Erythroblast (primary cell): ENCODE measurements around the gene AATF.

Source experiments
- DNase-seq, 2 experiments: peaks; one replicate each; lab custom pipeline; 2025; lab: John Stamatoyannopoulos, UW
- GATA1 ChIP-seq: IDR thresholded peaks from 2 replicates; pipeline ENCODE4 v1.6.1; 2011; ENCODE audit warnings: low read depth, mild to moderate bottlenecking, control low read depth, low read length, moderate library complexity
- POLR2A ChIP-seq: IDR thresholded peaks from 2 replicates; pipeline ENCODE4 v1.6.1; 2011; ENCODE audit warnings: mild to moderate bottlenecking, low read length

Gene AATF

DNA sequence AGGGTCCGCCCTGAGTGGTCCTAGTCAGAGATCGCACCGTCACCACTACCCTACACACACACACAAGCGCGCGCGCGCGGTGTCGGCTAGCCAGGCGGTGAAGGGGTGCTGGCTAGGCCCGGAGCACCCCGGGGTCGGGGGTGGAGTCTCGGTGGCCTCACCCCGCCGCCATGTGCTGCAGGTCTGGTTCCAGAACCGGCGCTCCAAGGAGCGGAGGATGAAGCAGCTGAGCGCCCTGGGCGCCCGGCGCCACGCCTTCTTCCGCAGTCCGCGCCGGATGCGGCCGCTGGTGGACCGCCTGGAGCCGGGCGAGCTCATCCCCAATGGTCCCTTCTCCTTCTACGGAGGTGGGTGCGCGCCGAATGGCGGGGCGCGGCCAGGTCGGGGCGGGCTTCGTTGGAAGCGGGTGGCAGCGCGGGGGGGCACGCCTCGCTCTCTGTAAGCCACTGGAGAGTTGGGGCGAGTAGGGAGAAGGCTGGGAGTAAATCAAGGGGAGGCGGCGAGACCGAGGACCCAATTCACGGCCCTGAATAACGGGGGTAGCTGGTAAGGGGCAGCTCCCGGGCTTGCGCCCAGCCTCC lies 6.6 kb upstream of the AATF start:
- TF ChIP-seq GATA1 (no peak), POLR2A (no peak)
- peak in 1 of 2 experiments; percentile 13 for DNase-seq

DNA sequence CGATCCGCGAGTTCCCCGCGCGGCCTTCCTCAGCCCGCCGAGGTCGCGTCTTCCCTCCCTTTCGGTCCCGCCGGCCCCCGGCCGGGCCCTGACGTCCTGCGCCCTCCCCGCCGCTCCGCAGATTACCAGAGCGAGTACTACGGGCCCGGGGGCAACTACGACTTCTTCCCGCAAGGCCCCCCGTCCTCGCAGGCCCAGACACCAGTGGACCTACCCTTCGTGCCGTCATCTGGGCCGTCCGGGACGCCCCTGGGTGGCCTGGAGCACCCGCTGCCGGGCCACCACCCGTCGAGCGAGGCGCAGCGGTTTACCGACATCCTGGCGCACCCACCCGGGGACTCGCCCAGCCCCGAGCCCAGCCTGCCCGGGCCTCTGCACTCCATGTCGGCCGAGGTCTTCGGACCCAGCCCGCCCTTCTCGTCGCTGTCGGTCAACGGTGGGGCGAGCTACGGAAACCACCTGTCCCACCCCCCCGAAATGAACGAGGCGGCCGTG lies 6.1 kb upstream of the AATF start:
- TF ChIP-seq POLR2A, result no peak
- no peak for TF ChIP-seq GATA1
- no peak for DNase-seq

GRCh38 chr17:36943250-36944191 lies 5.2 kb upstream of the AATF start:
- TF ChIP-seq GATA1 (no peak), POLR2A (no peak)
- peak in 1 of 2 experiments; percentile 26 for DNase-seq

DNA sequence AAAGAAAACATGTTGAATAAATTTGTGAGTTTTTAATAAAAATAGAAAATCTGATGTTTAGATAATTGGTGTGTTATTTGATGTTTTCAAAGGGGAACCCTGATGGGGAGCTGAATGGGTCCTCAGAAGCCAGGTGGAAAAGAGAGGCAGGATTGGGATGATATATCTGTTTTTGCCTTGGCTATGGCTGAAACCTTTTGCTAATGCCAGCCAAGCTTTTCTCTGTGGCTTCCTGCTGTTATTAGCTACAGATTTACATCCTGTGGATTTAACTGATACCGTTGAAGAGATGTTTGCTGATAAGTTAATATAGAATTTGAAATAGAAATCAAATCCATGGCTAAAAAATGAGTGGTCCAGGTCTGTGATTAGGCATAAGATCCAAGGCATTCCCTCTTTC lies 4.2 kb upstream of the AATF start:
- TF ChIP-seq POLR2A, result no peak
- TF ChIP-seq GATA1, result no peak
- DNase-seq, result no peak

DNA sequence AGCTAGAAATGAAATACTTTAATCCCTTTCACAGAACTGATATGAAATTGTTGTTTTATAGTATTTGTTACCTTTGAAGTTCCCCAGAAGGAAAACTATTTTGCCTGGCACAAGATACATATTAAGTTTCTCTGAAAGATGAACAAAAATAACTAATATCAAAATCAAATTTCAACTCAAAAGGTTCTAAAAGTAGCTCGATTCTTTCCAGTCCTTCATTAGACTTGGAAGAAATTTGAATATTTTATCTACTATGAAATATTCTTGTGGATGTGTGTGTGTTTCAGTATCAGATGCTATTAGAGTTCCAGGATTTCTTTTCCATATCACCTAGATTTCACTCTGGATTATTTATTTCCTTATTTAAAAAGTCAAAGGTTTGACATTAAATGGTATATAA lies 3.6 kb upstream of the AATF start:
- TF ChIP-seq GATA1 (no peak), POLR2A (no peak)
- DNase-seq, result no peak

- no peak for DNase-seq
- TF ChIP-seq GATA1 (no peak), POLR2A (no peak)
Measured at GRCh38 chr17:36945959-36946725, 2.6 kb upstream of the AATF start.

DNA sequence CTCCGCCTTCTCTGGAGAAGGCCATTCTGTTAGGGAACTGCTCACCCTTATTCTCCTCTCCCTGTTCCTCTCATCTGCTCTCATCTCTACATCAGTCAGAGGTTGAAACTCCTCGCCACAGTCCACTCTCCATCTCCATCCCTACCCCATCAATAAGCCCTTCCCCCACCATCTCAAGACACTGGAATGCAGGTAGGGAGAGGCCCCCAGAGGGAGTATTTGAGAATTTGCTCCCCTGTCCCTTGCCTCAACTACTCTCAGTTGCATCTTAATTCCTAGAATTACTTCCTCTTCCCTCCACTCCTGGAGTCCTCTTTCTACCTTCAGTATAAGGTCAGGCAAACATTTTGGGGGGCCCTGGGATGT lies 2.0 kb upstream of the AATF start:
- no peak for DNase-seq
- TF ChIP-seq GATA1 (no peak), POLR2A (no peak)

- DNase-seq, result peak; percentile 47 to 51
- TF ChIP-seq GATA1 (no peak), POLR2A (no peak)
Measured at GRCh38 chr17:36947922-36948716, 635 bp upstream of the AATF start.

DNA sequence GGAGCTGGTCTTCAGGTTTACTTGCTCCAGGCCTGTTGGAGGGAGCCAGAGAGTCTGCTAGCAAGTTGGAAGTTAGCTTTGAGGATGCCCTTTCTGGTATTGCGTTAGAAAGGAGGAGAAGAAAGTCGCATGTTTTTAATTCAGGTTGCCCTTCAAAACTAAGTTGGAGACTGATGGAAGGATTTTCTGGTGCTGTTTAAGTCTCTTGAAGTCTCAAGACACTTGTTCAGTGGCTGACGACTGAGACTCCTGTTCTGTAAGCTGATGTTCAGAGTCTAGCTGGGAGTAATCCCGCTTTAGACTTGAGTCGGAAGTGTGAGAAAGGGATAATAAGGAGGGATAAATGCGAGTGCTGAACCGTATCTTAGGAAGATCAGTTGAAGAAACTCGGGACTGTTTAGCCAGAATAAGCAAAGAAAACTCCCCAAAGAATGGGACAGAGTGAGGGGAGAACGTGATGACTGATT lies 740 bp downstream of the AATF start:
- TF ChIP-seq POLR2A, result no peak
- no peak for TF ChIP-seq GATA1
- DNase-seq, result no peak

DNA sequence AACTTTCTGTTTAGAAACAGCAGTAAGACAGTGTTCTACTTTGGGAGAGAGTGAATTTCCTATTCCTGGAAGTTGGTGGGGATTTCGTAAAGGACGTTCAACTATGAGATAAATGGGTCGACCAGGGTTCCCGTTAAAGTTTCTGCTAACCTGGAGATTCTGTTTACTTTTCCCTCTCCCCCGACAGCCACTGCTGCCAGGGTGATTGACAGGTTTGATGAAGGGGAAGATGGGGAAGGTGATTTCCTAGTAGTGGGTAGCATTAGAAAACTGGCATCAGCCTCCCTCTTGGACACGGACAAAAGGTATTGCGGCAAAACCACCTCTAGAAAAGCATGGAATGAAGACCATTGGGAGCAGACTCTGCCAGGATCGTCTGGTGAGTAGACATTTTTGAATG lies 1.3 kb downstream of the AATF start:
- no peak for TF ChIP-seq GATA1
- TF ChIP-seq POLR2A, result no peak
- DNase-seq, result no peak

GRCh38 chr17:36951084-36951789 lies 2.5 kb downstream of the AATF start:
- TF ChIP-seq POLR2A (no peak), GATA1 (no peak)
- peak; percentile 18 to 75 for DNase-seq

- no peak for DNase-seq
- no peak for TF ChIP-seq GATA1
- TF ChIP-seq POLR2A, result no peak
Measured at GRCh38 chr17:36971508-36971907, 22.8 kb downstream of the AATF start.
